GM23338 (cell line): Measurements from ENCODE around the gene SPHKAP.

Experiments used
- CREB1 ChIP-seq: fragments of 250-450 bp; sonication (Bioruptor Pico); IDR thresholded peaks from 2 replicates; pipeline ENCODE4 v1.5.0; 2020; ENCODE audit warnings: low read depth, mild to moderate bottlenecking, moderate library complexity
- EZH2 ChIP-seq: fragments of 200-600 bp; sonication (generic); IDR thresholded peaks from one replicate; pipeline ENCODE4 v1.8.0; 2017; ENCODE audit warnings: antibody characterized with exemption, mild to moderate bottlenecking, low read depth; ENCODE audit not compliant: unreplicated experiment
- EZH2phosphoT487 ChIP-seq: fragments of 200-600 bp; sonication (generic); IDR thresholded peaks from one replicate; pipeline ENCODE4 v1.8.1; 2018; ENCODE audit warnings: antibody characterized with exemption; ENCODE audit not compliant: unreplicated experiment
- POLR2AphosphoS5 ChIP-seq: IDR thresholded peaks from 2 replicates; pipeline ENCODE4 v1.6.1; 2016; ENCODE audit warnings: antibody characterized with exemption, low read depth
- STAT1 ChIP-seq: IDR thresholded peaks from one replicate; pipeline ENCODE4 v1.6.1; 2016; ENCODE audit warnings: antibody characterized with exemption; ENCODE audit not compliant: unreplicated experiment
- TF ChIP-seq, protein P1 (sequence below), 2 experiments: fragments of 200-600 bp in 1 of 2; sonication (generic) in 1 of 2; conservative IDR thresholded peaks; 2 replicates each; pipeline versions ENCODE4 v1.5.1 to v1.6.1; 2016 to 2017; ENCODE audit warnings: antibody characterized with exemption in 2 of 2, low read depth in 2 of 2, mild to moderate bottlenecking in 2 of 2, moderate library complexity in 1 of 2
- TF ChIP-seq, protein P2 (sequence below): fragments of 250-450 bp; sonication (Bioruptor Pico); IDR thresholded peaks from 2 replicates; pipeline ENCODE4 v1.5.0; 2020; ENCODE audit warnings: mild to moderate bottlenecking, moderate library complexity

DNA sequence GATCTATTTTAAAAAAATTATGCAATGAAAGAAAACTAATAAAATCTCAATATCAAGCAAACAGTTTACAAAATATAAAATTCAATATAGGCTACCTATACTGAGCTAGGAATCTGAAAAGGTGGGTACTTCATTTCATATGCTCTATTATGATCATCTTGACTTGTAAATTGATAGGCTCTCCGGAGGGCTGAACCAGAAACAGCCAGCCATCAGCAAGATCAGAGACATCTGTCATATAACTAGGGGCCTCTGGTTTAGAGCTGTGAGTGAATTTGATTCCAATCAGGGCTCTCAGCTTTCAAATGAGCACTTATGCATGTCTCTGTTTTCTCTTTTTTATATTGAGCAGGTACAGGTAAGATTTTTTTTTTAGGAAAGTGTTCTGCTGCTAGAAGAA lies 114.2 kb downstream of the SPHKAP start:
- TF ChIP-seq STAT1 (no peak), EZH2phosphoT487 (no peak), EZH2 (no peak), CREB1 (CRISPR knock-in tag) (no peak), POLR2AphosphoS5 (no peak)
- TF ChIP-seq, protein P1, sequence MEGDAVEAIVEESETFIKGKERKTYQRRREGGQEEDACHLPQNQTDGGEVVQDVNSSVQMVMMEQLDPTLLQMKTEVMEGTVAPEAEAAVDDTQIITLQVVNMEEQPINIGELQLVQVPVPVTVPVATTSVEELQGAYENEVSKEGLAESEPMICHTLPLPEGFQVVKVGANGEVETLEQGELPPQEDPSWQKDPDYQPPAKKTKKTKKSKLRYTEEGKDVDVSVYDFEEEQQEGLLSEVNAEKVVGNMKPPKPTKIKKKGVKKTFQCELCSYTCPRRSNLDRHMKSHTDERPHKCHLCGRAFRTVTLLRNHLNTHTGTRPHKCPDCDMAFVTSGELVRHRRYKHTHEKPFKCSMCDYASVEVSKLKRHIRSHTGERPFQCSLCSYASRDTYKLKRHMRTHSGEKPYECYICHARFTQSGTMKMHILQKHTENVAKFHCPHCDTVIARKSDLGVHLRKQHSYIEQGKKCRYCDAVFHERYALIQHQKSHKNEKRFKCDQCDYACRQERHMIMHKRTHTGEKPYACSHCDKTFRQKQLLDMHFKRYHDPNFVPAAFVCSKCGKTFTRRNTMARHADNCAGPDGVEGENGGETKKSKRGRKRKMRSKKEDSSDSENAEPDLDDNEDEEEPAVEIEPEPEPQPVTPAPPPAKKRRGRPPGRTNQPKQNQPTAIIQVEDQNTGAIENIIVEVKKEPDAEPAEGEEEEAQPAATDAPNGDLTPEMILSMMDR (conservative IDR thresholded peaks at IDR 0.05; ENCODE audit: low read depth in 2 of 2), result no peak
- TF ChIP-seq, protein P2, sequence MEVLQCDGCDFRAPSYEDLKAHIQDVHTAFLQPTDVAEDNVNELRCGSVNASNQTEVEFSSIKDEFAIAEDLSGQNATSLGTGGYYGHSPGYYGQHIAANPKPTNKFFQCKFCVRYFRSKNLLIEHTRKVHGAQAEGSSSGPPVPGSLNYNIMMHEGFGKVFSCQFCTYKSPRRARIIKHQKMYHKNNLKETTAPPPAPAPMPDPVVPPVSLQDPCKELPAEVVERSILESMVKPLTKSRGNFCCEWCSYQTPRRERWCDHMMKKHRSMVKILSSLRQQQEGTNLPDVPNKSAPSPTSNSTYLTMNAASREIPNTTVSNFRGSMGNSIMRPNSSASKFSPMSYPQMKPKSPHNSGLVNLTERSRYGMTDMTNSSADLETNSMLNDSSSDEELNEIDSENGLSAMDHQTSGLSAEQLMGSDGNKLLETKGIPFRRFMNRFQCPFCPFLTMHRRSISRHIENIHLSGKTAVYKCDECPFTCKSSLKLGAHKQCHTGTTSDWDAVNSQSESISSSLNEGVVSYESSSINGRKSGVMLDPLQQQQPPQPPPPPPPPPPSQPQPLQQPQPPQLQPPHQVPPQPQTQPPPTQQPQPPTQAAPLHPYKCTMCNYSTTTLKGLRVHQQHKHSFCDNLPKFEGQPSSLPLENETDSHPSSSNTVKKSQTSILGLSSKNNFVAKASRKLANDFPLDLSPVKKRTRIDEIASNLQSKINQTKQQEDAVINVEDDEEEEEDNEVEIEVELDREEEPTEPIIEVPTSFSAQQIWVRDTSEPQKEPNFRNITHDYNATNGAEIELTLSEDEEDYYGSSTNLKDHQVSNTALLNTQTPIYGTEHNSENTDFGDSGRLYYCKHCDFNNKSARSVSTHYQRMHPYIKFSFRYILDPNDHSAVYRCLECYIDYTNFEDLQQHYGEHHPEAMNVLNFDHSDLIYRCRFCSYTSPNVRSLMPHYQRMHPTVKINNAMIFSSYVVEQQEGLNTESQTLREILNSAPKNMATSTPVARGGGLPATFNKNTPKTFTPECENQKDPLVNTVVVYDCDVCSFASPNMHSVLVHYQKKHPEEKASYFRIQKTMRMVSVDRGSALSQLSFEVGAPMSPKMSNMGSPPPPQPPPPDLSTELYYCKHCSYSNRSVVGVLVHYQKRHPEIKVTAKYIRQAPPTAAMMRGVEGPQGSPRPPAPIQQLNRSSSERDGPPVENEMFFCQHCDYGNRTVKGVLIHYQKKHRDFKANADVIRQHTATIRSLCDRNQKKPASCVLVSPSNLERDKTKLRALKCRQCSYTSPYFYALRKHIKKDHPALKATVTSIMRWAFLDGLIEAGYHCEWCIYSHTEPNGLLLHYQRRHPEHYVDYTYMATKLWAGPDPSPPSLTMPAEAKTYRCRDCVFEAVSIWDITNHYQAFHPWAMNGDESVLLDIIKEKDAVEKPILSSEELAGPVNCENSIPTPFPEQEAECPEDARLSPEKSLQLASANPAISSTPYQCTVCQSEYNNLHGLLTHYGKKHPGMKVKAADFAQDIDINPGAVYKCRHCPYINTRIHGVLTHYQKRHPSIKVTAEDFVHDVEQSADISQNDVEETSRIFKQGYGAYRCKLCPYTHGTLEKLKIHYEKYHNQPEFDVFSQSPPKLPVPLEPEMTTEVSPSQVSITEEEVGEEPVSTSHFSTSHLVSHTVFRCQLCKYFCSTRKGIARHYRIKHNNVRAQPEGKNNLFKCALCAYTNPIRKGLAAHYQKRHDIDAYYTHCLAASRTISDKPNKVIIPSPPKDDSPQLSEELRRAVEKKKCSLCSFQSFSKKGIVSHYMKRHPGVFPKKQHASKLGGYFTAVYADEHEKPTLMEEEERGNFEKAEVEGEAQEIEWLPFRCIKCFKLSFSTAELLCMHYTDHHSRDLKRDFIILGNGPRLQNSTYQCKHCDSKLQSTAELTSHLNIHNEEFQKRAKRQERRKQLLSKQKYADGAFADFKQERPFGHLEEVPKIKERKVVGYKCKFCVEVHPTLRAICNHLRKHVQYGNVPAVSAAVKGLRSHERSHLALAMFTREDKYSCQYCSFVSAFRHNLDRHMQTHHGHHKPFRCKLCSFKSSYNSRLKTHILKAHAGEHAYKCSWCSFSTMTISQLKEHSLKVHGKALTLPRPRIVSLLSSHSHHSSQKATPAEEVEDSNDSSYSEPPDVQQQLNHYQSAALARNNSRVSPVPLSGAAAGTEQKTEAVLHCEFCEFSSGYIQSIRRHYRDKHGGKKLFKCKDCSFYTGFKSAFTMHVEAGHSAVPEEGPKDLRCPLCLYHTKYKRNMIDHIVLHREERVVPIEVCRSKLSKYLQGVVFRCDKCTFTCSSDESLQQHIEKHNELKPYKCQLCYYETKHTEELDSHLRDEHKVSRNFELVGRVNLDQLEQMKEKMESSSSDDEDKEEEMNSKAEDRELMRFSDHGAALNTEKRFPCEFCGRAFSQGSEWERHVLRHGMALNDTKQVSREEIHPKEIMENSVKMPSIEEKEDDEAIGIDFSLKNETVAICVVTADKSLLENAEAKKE, result no peak
